GM18870 (cell line): ENCODE results near the gene RGL1.
"Not testable (repeated sequence)": the region's sequence is repeated elsewhere in the genome, so short reads cannot be mapped to it uniquely, and the experiment has no call there.

ENCODE experiments used
- ATAC-seq: cut with Tn5 transposase; IDR thresholded peaks from one replicate; pipeline ENCODE4 v1.9.1; 2021; ENCODE audit warnings: moderate library complexity; ENCODE audit not compliant: unreplicated experiment

The RGL1 gene

GRCh38 chr1:183804916-183805841 is at the start of gene RGL1:
TSS of gene RGL1 (plus strand) at chr1:183805120. CDS start at chr1:183805298, 178 bp downstream.
- no peak for ATAC-seq

GRCh38 chr1:183756326-183756725 is 48.6 kb upstream of the RGL1 start:
- ATAC-seq = no peak

GRCh38 chr1:183757061-183757460 is 47.9 kb upstream of the RGL1 start:
- ATAC-seq = no peak

- ATAC-seq = no peak
These were observed 46.0 kb upstream of the RGL1 start for GRCh38 chr1:183758913-183759312.

GRCh38 chr1:183760661-183761060 is 44.3 kb upstream of the RGL1 start:
- no peak for ATAC-seq

GRCh38 chr1:183761871-183762270 is 43.0 kb upstream of the RGL1 start:
- ATAC-seq = no peak

GRCh38 chr1:183762856-183763255 is 42.1 kb upstream of the RGL1 start:
- not testable (repeated sequence) for ATAC-seq

- ATAC-seq = no peak
These were observed 39.9 kb upstream of the RGL1 start for GRCh38 chr1:183764981-183765380.

- no peak for ATAC-seq
These were observed 34.7 kb upstream of the RGL1 start for GRCh38 chr1:183769956-183770815.

GRCh38 chr1:183770816-183771128 is 34.1 kb upstream of the RGL1 start:
- no peak for ATAC-seq

- no peak for ATAC-seq
These were observed 31.2 kb upstream of the RGL1 start for GRCh38 chr1:183773482-183774274.

GRCh38 chr1:183774938-183775337 is 30.0 kb upstream of the RGL1 start:
- ATAC-seq = no peak

- no peak for ATAC-seq
These were observed 28.2 kb upstream of the RGL1 start for GRCh38 chr1:183776731-183777130.

- no peak for ATAC-seq
These were observed 27.6 kb upstream of the RGL1 start for GRCh38 chr1:183777328-183777727.

GRCh38 chr1:183778045-183778444 is 26.9 kb upstream of the RGL1 start:
- ATAC-seq = no peak

- ATAC-seq = no peak
These were observed 26.1 kb upstream of the RGL1 start for GRCh38 chr1:183778568-183779433.

GRCh38 chr1:183780159-183780558 is 24.8 kb upstream of the RGL1 start:
- no peak for ATAC-seq

GRCh38 chr1:183780757-183781156 is 24.2 kb upstream of the RGL1 start:
- ATAC-seq = no peak

GRCh38 chr1:183783342-183783741 is 21.6 kb upstream of the RGL1 start:
- ATAC-seq = no peak
